WTC11 (cell line): ENCODE results near the gene L3MBTL1.

Experiments used
- CREB1 ChIP-seq: sonication (generic); formaldehyde crosslinking; IDR thresholded peaks from 2 replicates; pipeline ENCODE4 v1.8.0; 2023; ENCODE audit warnings: mild to moderate bottlenecking, missing genetic modification reagents
- FOXP1 ChIP-seq: sonication (generic); formaldehyde crosslinking; IDR thresholded peaks from 2 replicates; pipeline ENCODE4 v1.8.0; 2022; ENCODE audit warnings: missing genetic modification reagents, mild to moderate bottlenecking, moderate library complexity, borderline replicate concordance
- TP53 ChIP-seq: sonication (generic); formaldehyde crosslinking; IDR thresholded peaks from 2 replicates; pipeline ENCODE4 v1.8.1; 2023; ENCODE audit warnings: mild to moderate bottlenecking, missing genetic modification reagents
- ZNF232 ChIP-seq: sonication (generic); formaldehyde crosslinking; IDR thresholded peaks from 2 replicates; pipeline ENCODE4 v1.8.0; 2022; ENCODE audit warnings: mild to moderate bottlenecking, missing genetic modification reagents
- ZNF416 ChIP-seq: fragments of 250-450 bp; sonication (Bioruptor Pico); IDR thresholded peaks from 2 replicates; pipeline ENCODE4 v1.9.0; 2021; ENCODE audit warnings: mild to moderate bottlenecking, inconsistent platforms
- TF ChIP-seq, protein P1 (sequence below): fragments of 200-600 bp; IDR thresholded peaks from 2 replicates; pipeline ENCODE4 v1.8.0; 2022; ENCODE audit warnings: antibody characterized with exemption
- TF ChIP-seq, protein P2 (sequence below): sonication (generic); formaldehyde crosslinking; IDR thresholded peaks from 2 replicates; pipeline ENCODE4 v1.8.1; 2023; ENCODE audit warnings: mild to moderate bottlenecking, missing genetic modification reagents
- TF ChIP-seq, protein P3 (sequence below): sonication (generic); formaldehyde crosslinking; IDR thresholded peaks from 2 replicates; pipeline ENCODE4 v1.8.1; 2022; ENCODE audit warnings: mild to moderate bottlenecking, moderate library complexity, missing genetic modification reagents
- TF ChIP-seq, protein P4 (sequence below): sonication (generic); formaldehyde crosslinking; IDR thresholded peaks from 2 replicates; pipeline ENCODE4 v1.8.0; 2022; ENCODE audit warnings: mild to moderate bottlenecking, missing genetic modification reagents
- TF ChIP-seq, protein P5 (sequence below): sonication (generic); formaldehyde crosslinking; IDR thresholded peaks from 2 replicates; pipeline ENCODE4 v1.8.1; 2023; ENCODE audit warnings: mild to moderate bottlenecking, missing genetic modification reagents, moderate library complexity
- TF ChIP-seq, protein P6 (sequence below): sonication (generic); formaldehyde crosslinking; IDR thresholded peaks from 2 replicates; pipeline ENCODE4 v1.8.0; 2022; ENCODE audit warnings: mild to moderate bottlenecking, missing genetic modification reagents

DNA sequence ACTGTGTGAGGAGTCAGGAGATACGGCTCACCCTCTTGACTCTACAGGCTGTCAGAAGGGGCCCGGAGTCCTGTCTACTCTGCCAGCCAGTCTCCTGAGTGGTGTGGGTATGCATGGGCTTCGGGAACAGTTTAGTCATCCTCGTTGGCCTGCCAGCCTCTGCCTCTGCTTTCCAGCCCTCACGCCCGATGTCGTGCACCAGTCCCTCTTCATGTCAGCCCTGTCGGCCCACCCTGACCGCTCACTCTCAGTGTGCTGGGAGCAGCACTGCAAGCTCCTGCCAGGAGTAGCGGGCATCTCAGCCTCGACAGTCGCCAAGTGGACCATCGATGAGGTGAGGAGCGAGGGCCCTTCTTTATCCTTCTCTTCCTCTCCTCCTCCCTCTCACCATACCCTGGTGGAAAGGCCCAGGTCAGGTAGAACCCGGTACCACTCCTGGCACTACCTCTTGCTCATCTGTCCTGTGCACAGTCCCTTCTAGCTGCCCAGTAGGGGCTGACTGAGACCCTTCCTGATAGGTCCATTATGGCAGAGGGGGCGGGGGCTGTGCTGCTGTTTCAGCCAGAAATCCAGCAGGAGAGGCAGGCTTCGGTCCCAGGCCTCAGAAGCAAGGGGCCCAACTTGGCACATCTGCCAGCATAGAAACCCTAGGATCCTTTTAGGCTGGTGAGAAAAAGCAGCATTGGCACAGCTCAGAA, 32.6 kb downstream of the L3MBTL1 start:
- TF ChIP-seq, protein P1, sequence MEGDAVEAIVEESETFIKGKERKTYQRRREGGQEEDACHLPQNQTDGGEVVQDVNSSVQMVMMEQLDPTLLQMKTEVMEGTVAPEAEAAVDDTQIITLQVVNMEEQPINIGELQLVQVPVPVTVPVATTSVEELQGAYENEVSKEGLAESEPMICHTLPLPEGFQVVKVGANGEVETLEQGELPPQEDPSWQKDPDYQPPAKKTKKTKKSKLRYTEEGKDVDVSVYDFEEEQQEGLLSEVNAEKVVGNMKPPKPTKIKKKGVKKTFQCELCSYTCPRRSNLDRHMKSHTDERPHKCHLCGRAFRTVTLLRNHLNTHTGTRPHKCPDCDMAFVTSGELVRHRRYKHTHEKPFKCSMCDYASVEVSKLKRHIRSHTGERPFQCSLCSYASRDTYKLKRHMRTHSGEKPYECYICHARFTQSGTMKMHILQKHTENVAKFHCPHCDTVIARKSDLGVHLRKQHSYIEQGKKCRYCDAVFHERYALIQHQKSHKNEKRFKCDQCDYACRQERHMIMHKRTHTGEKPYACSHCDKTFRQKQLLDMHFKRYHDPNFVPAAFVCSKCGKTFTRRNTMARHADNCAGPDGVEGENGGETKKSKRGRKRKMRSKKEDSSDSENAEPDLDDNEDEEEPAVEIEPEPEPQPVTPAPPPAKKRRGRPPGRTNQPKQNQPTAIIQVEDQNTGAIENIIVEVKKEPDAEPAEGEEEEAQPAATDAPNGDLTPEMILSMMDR = no peak
- TF ChIP-seq ZNF232 (CRISPR knock-in tag) = no peak
- no peak for TF ChIP-seq FOXP1 (CRISPR knock-in tag)
- TF ChIP-seq, protein P2, sequence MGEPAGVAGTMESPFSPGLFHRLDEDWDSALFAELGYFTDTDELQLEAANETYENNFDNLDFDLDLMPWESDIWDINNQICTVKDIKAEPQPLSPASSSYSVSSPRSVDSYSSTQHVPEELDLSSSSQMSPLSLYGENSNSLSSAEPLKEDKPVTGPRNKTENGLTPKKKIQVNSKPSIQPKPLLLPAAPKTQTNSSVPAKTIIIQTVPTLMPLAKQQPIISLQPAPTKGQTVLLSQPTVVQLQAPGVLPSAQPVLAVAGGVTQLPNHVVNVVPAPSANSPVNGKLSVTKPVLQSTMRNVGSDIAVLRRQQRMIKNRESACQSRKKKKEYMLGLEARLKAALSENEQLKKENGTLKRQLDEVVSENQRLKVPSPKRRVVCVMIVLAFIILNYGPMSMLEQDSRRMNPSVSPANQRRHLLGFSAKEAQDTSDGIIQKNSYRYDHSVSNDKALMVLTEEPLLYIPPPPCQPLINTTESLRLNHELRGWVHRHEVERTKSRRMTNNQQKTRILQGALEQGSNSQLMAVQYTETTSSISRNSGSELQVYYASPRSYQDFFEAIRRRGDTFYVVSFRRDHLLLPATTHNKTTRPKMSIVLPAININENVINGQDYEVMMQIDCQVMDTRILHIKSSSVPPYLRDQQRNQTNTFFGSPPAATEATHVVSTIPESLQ (CRISPR knock-in tag) = no peak
- TF ChIP-seq TP53 (CRISPR knock-in tag) = no peak
- TF ChIP-seq, protein P3, sequence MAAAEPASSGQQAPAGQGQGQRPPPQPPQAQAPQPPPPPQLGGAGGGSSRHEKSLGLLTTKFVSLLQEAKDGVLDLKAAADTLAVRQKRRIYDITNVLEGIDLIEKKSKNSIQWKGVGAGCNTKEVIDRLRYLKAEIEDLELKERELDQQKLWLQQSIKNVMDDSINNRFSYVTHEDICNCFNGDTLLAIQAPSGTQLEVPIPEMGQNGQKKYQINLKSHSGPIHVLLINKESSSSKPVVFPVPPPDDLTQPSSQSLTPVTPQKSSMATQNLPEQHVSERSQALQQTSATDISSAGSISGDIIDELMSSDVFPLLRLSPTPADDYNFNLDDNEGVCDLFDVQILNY (CRISPR knock-in tag) = no peak
- TF ChIP-seq, protein P4, sequence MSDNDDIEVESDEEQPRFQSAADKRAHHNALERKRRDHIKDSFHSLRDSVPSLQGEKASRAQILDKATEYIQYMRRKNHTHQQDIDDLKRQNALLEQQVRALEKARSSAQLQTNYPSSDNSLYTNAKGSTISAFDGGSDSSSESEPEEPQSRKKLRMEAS (CRISPR knock-in tag) = no peak
- TF ChIP-seq, protein P5, sequence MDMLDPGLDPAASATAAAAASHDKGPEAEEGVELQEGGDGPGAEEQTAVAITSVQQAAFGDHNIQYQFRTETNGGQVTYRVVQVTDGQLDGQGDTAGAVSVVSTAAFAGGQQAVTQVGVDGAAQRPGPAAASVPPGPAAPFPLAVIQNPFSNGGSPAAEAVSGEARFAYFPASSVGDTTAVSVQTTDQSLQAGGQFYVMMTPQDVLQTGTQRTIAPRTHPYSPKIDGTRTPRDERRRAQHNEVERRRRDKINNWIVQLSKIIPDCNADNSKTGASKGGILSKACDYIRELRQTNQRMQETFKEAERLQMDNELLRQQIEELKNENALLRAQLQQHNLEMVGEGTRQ (CRISPR knock-in tag) = no peak
- no peak for TF ChIP-seq ZNF416
- no peak for TF ChIP-seq CREB1 (CRISPR knock-in tag)
- TF ChIP-seq, protein P6, sequence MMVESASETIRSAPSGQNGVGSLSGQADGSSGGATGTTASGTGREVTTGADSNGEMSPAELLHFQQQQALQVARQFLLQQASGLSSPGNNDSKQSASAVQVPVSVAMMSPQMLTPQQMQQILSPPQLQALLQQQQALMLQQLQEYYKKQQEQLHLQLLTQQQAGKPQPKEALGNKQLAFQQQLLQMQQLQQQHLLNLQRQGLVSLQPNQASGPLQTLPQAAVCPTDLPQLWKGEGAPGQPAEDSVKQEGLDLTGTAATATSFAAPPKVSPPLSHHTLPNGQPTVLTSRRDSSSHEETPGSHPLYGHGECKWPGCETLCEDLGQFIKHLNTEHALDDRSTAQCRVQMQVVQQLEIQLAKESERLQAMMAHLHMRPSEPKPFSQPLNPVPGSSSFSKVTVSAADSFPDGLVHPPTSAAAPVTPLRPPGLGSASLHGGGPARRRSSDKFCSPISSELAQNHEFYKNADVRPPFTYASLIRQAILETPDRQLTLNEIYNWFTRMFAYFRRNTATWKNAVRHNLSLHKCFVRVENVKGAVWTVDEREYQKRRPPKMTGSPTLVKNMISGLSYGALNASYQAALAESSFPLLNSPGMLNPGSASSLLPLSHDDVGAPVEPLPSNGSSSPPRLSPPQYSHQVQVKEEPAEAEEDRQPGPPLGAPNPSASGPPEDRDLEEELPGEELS (CRISPR knock-in tag) = no peak
